Endothelial cell (in vitro differentiated cells): ENCODE results near the gene LGR6. TPM values are rescaled to one million over a fixed set of nuclear protein-coding genes. Genes with fewer than 3 reads are reported as not detected.
A peak's percentile ranks its signal among the peaks of the same experiment; 100 is the strongest.
"Not testable (repeated sequence)": the region's sequence is repeated elsewhere in the genome, so short reads cannot be mapped to it uniquely, and the experiment has no call there.

Experiments used
- DNase-seq: peaks from one replicate; pipeline ENCODE4 v3.0.0; 2021; ENCODE audit warnings: low spot score
- H3K27ac Mint-ChIP-seq: one replicate; pipeline ENCODE4 v1.8.0; 2021; ENCODE audit warnings: mixed read lengths, inconsistent platforms; ENCODE audit not compliant: unreplicated experiment
- H3K27me3 Mint-ChIP-seq: one replicate; pipeline ENCODE4 v1.8.0; 2021; ENCODE audit warnings: mild to moderate bottlenecking, moderate library complexity, mixed read lengths, inconsistent platforms; ENCODE audit not compliant: unreplicated experiment
- H3K36me3 Mint-ChIP-seq: one replicate; pipeline ENCODE4 v1.8.0; 2021; ENCODE audit warnings: mild to moderate bottlenecking, low read depth, mixed read lengths, inconsistent platforms; ENCODE audit not compliant: unreplicated experiment
- H3K4me1 Mint-ChIP-seq: one replicate; pipeline ENCODE4 v1.8.0; 2021; ENCODE audit warnings: mild to moderate bottlenecking, mixed read lengths, inconsistent platforms; ENCODE audit not compliant: unreplicated experiment
- H3K4me3 Mint-ChIP-seq: one replicate; pipeline ENCODE4 v1.8.0; 2021; ENCODE audit warnings: mild to moderate bottlenecking, mixed read lengths, inconsistent platforms; ENCODE audit not compliant: unreplicated experiment
- H3K9me3 Mint-ChIP-seq: one replicate; pipeline ENCODE4 v1.8.0; 2021; ENCODE audit warnings: mixed read lengths, inconsistent platforms; ENCODE audit not compliant: unreplicated experiment
- CTCF ChIP-seq: fragments of 200-600 bp; sonication (generic); IDR thresholded peaks from one replicate; pipeline ENCODE4 v1.5.0; 2021; ENCODE audit warnings: antibody characterized with exemption; ENCODE audit not compliant: unreplicated experiment
- total RNA-seq: library from RNA; stranded (reverse); fragmentation: NEBNext Ultra II Directional; extraction: Animal tissue kit (Norgen Biotek cat#: 25700); gene quantifications from one replicate; pipeline ENCODE4 v1.2.1, GENCODE V29; 2021; ENCODE audit not compliant: unreplicated experiment

The LGR6 gene
- total RNA-seq, 1 donor from 2014 or later, result 0.23 TPM

GRCh38 chr1:202189918-202190715 lies 3.5 kb upstream of the LGR6 start:
- Mint-ChIP-seq H3K4me3 (no peak overlapping the region), H3K9me3 (no peaks in the 10 kb centered on the region), H3K27ac (no peak overlapping the region), H3K27me3 (peaks cover 21% of the 10 kb centered on the region), H3K36me3 (no peaks in the 10 kb centered on the region), H3K4me1 (peaks cover 2% of the 10 kb centered on the region)
- DNase-seq, result peak; percentile 39
- no peak for TF ChIP-seq CTCF

GRCh38 chr1:202191391-202191790 lies 2.2 kb upstream of the LGR6 start:
- not testable (repeated sequence) for H3K4me3 Mint-ChIP-seq, H3K36me3 Mint-ChIP-seq, H3K9me3 Mint-ChIP-seq, H3K27ac Mint-ChIP-seq, H3K4me1 Mint-ChIP-seq, DNase-seq
- peaks cover 17% of the 10 kb centered on the region for H3K27me3 Mint-ChIP-seq

GRCh38 chr1:202192770-202193613 lies 607 bp upstream of the LGR6 start:
- H3K4me3 Mint-ChIP-seq, result no peak overlapping the region
- DNase-seq, result peak; percentile 84
- no peaks in the 10 kb centered on the region for H3K9me3 Mint-ChIP-seq
- H3K36me3 Mint-ChIP-seq, result no peaks in the 10 kb centered on the region
- H3K27me3 Mint-ChIP-seq, result peaks cover 17% of the 10 kb centered on the region
- TF ChIP-seq CTCF, result peak; percentile 90
- peaks cover 2% of the 10 kb centered on the region for H3K4me1 Mint-ChIP-seq
- H3K27ac Mint-ChIP-seq, result no peak overlapping the region

GRCh38 chr1:202194328-202194648 lies 689 bp downstream of the LGR6 start:
- DNase-seq, result no peak
- peaks cover 2% of the 10 kb centered on the region for H3K4me1 Mint-ChIP-seq
- H3K27ac Mint-ChIP-seq, result no peak overlapping the region
- H3K4me3 Mint-ChIP-seq, result no peak overlapping the region
- no peak for TF ChIP-seq CTCF
- H3K27me3 Mint-ChIP-seq, result peaks cover 15% of the 10 kb centered on the region
- no peaks in the 10 kb centered on the region for H3K36me3 Mint-ChIP-seq
- H3K9me3 Mint-ChIP-seq, result no peaks in the 10 kb centered on the region

DNA sequence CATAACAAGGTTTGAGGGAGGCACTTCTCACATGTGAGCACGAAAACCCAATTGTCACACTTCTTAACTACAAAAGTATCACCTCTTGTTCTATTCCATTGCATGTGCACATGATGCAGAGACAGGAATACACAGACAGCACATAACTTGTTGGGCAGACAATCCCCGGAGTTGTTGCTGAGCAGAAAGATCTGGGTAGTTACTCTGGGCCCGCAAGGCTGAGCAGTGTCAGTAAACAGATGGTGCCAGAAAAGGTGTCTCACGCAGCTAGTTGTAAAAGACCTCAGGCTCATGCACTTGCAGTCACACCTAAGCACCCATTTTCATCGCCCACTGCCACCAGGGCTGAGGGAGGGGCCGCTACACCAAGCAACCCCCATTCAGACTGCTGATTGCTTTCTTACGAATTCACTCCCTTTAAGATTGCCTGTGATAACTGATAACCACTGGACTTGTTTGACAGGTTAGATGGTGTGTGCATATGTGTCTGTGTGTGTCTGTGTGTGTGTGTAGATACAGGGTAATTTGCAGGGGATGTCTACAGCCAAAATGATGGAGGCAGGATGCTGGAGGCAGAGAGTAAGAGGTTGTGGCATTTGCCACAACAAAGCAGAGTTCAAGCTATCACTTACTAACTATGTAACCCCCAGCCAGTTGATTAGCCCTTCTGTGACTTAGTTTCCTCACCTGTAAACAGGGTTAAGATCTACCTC lies 4.2 kb downstream of the LGR6 start:
- Mint-ChIP-seq H3K4me1 (peaks cover 2% of the 10 kb centered on the region), H3K36me3 (no peaks in the 10 kb centered on the region), H3K27me3 (peaks cover 12% of the 10 kb centered on the region), H3K4me3 (no peak overlapping the region), H3K9me3 (no peaks in the 10 kb centered on the region), H3K27ac (no peak overlapping the region)
- no peak for DNase-seq
- no peak for TF ChIP-seq CTCF
